ENCODE results near the gene LCK. TPM values are rescaled to one million over a fixed set of nuclear protein-coding genes. Genes with fewer than 3 reads are reported as not detected.

Gene LCK
- total and polyA plus RNA-seq, 12 donors = 0.25 to 7.1 (median 0.62) TPM

DNA sequence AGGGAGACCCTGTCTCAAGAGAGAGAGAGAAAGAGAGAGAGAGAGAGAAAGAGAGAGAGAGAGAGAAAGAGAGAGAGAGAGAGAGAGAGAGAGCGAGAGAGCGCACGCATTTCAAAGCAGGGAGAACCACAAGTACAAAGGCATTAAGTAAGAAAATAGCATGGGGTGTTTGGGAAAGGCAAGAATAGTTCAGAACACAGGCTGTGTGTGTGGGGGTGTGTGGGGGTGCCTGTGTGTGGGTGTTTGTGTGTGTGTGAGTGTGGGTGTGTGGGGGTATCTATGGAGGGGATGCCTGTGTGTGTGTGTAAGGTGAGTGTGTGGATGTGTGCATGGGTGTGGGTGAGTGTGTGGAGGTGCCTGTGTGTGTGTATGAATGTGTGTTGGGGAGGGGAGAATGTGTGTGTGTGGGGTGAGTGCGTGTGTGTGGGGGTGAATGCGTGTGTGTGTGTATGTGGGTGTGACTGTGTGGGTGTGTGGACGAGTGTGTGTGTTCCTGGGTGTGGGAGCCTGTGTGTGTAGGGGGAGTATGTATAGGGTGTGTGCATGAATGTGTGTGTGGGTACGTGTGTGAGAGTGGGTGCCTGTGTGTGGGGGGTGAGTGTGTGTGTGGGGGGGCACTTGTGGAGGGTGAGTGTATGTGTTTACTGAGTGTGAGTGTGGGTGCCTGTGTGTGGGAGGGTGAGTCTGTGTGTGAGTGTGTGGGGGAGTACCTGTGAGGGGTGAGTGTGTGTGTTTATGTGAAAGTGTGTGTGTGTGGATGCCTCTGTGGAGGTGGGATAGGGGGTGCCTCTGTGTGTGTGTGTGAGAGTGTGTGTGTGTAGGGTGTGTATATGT, 21.7 kb downstream of the LCK start:
- intact Hi-C loops (cut with DNase I) = no loop called here
- no peak overlapping the region for H3K4me3 ChIP-seq
- DNase-seq = no peak
- peaks cover 0 to 8% (median 0%) of the 10 kb centered on the region in 9 donors for H3K4me1 ChIP-seq
- no peak overlapping the region for H3K27ac ChIP-seq
- no peak for ATAC-seq
- H3K36me3 ChIP-seq = no peaks in the 10 kb centered on the region
- WGBS, 2 donors = 74 to 77% methylated on average over 7 of the region's 7 CpGs
- TF ChIP-seq, protein P1, sequence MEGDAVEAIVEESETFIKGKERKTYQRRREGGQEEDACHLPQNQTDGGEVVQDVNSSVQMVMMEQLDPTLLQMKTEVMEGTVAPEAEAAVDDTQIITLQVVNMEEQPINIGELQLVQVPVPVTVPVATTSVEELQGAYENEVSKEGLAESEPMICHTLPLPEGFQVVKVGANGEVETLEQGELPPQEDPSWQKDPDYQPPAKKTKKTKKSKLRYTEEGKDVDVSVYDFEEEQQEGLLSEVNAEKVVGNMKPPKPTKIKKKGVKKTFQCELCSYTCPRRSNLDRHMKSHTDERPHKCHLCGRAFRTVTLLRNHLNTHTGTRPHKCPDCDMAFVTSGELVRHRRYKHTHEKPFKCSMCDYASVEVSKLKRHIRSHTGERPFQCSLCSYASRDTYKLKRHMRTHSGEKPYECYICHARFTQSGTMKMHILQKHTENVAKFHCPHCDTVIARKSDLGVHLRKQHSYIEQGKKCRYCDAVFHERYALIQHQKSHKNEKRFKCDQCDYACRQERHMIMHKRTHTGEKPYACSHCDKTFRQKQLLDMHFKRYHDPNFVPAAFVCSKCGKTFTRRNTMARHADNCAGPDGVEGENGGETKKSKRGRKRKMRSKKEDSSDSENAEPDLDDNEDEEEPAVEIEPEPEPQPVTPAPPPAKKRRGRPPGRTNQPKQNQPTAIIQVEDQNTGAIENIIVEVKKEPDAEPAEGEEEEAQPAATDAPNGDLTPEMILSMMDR (IDR thresholded peaks at IDR 0.05) = no peak
- no peaks in the 10 kb centered on the region for H3K9me3 ChIP-seq
- H3K27me3 ChIP-seq = peaks cover 9 to 41% (median 36%) of the 10 kb centered on the region in 7 donors

DNA sequence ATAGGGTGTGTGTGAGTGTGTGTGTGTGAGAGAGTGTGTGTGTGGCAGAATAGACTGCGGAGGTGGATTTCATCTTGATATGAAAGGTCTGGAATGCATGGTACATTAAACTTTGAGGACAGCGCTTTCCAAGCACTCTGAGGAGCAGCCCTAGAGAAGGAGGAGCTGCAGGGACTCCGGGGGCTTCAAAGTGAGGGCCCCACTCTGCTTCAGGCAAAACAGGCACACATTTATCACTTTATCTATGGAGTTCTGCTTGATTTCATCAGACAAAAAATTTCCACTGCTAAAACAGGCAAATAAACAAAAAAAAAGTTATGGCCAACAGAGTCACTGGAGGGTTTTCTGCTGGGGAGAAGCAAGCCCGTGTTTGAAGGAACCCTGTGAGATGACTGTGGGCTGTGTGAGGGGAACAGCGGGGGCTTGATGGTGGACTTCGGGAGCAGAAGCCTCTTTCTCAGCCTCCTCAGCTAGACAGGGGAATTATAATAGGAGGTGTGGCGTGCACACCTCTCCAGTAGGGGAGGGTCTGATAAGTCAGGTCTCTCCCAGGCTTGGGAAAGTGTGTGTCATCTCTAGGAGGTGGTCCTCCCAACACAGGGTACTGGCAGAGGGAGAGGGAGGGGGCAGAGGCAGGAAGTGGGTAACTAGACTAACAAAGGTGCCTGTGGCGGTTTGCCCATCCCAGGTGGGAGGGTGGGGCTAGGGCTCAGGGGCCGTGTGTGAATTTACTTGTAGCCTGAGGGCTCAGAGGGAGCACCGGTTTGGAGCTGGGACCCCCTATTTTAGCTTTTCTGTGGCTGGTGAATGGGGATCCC, 22.5 kb downstream of the LCK start:
- Histone ChIP-seq H3K9me3 (no peaks in the 10 kb centered on the region), H3K36me3 (no peaks in the 10 kb centered on the region), H3K27me3 (peaks cover 9 to 41% (median 36%) of the 10 kb centered on the region in 7 donors), H3K27ac (peak overlapping the region in 1 of 10 donors; percentile 26), H3K4me3 (no peak overlapping the region), H3K4me1 (peaks cover 0 to 8% (median 0%) of the 10 kb centered on the region in 9 donors)
- intact Hi-C loops (cut with DNase I) = no loop called here
- no peak for DNase-seq
- peak in 2 of 8 donors; percentile 25 to 27 for ATAC-seq
- TF ChIP-seq, protein P1 (IDR thresholded peaks at IDR 0.05) = no peak
- WGBS, 2 donors = 46 to 51% methylated on average over 10 of the region's 10 CpGs

DNA sequence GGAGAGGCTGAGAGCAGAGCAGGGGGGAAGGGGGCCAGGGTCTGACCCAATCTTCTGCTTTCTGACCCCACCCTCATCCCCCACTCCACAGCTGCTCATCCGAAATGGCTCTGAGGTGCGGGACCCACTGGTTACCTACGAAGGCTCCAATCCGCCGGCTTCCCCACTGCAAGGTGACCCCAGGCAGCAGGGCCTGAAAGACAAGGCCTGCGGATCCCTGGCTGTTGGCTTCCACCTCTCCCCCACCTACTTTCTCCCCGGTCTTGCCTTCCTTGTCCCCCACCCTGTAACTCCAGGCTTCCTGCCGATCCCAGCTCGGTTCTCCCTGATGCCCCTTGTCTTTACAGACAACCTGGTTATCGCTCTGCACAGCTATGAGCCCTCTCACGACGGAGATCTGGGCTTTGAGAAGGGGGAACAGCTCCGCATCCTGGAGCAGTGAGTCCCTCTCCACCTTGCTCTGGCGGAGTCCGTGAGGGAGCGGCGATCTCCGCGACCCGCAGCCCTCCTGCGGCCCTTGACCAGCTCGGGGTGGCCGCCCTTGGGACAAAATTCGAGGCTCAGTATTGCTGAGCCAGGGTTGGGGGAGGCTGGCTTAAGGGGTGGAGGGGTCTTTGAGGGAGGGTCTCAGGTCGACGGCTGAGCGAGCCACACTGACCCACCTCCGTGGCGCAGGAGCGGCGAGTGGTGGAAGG, 23.7 kb downstream of the LCK start:
- 55 to 67% methylated on average over 31 of the region's 31 CpGs for WGBS, 2 donors
- intact Hi-C loops (cut with DNase I) = no loop called here
- Histone ChIP-seq H3K9me3 (no peaks in the 10 kb centered on the region), H3K27ac (no peak overlapping the region), H3K4me3 (peak overlapping the region in 2 of 10 donors; percentile 30 to 31), H3K4me1 (peaks cover 0 to 8% (median 0%) of the 10 kb centered on the region in 9 donors), H3K27me3 (peaks cover 9 to 41% (median 36%) of the 10 kb centered on the region in 7 donors), H3K36me3 (no peaks in the 10 kb centered on the region)
- peak in 3 of 8 donors; percentile 9 to 19 (median 16) for ATAC-seq
- DNase-seq = no peak
- TF ChIP-seq, protein P1 (IDR thresholded peaks at IDR 0.05) = no peak

DNA sequence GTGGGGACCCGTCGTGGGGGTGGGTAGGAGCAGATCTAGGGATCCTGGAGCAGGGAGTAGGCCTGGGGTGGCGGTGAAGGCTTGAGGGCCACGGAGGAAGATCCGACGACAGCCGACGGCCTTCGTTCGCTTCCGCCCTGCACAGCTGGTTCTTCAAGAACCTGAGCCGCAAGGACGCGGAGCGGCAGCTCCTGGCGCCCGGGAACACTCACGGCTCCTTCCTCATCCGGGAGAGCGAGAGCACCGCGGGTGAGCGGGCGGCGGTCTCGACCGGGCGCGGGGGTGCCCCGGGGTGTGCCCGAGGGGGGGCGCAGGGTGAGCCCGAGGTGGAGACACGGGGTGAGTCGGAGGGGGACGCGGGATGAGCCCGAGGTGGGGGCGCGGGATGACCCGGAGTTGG, 24.4 kb downstream of the LCK start:
- H3K36me3 ChIP-seq = no peaks in the 10 kb centered on the region
- peaks cover 0 to 8% (median 0%) of the 10 kb centered on the region in 9 donors for H3K4me1 ChIP-seq
- peak overlapping the region in 8 of 10 donors; percentile 6 to 31 (median 19) for H3K4me3 ChIP-seq
- 12 to 13% methylated on average over 41 of the region's 41 CpGs for WGBS, 2 donors
- ATAC-seq = peak in 6 of 8 donors; percentile 31 to 58 (median 51)
- TF ChIP-seq, protein P1 (IDR thresholded peaks at IDR 0.05) = no peak
- peaks cover 9 to 41% (median 36%) of the 10 kb centered on the region in 7 donors for H3K27me3 ChIP-seq
- DNase-seq = peak in 1 of 2 donors; percentile 21
- H3K27ac ChIP-seq = no peak overlapping the region
- intact Hi-C loops (cut with DNase I) = no loop called here
- H3K9me3 ChIP-seq = no peaks in the 10 kb centered on the region

Measured in heart right ventricle (tissue), 16 donors.